Measurements from ENCODE around the gene ABCA2.

- no peak for TF ChIP-seq GABPA (tag; conservative IDR thresholded peaks at IDR 0.05; ENCODE audit: low read depth)
- TF ChIP-seq CTCF (IDR thresholded peaks at IDR 0.05 in 2 of 3, conservative IDR thresholded peaks at IDR 0.05 in 1 of 3; ENCODE audit: insufficient read depth in 2 of 3, low read depth in 1 of 3, low read length in 3 of 3), result no peak
- TF ChIP-seq ZBED1 (IDR thresholded peaks at IDR 0.05), result no peak
- TF ChIP-seq ZBTB33 (CRISPR knock-in tag; IDR thresholded peaks at IDR 0.05), result no peak
- TF ChIP-seq CHD2 (IDR thresholded peaks at IDR 0.05; ENCODE audit: low read depth, low read length), result no peak
- no peak for TF ChIP-seq SOX6 (IDR thresholded peaks at IDR 0.05)
- no peak for TF ChIP-seq EP300 (IDR thresholded peaks at IDR 0.05; ENCODE audit: low read length)
- TF ChIP-seq SLC30A9 (CRISPR knock-in tag; IDR thresholded peaks at IDR 0.05), result no peak
These were observed 65.3 kb downstream of the ABCA2 start for GRCh38 chr9:136962701-136963248.
